Tibial nerve (tissue), 4 donors: ENCODE data around the gene CUX1. TPM values are rescaled to one million over a fixed set of nuclear protein-coding genes. Genes with fewer than 3 reads are reported as not detected.
A peak's percentile ranks its signal among the peaks of the same experiment; 100 is the strongest.

Experiments
- DNase-seq, 2 donors: peaks; one replicate each; pipeline ENCODE4 v3.0.0-alpha.2; 2019; ENCODE audit warnings: low spot score in 2 of 2
- H3K27ac ChIP-seq, 4 donors: fragments of 200-600 bp; sonication (generic) in 3 of 4; one replicate each; pipeline ENCODE4 v1.5.1; 2017 to 2019; ENCODE audit warnings: mild to moderate bottlenecking in 1 of 4
- H3K27me3 ChIP-seq, 2 donors: fragments of 200-600 bp; sonication (generic) in 1 of 2; one replicate each; pipeline versions ENCODE4 v1.5.1 to v1.6.0; 2017 to 2019
- H3K36me3 ChIP-seq, 3 donors: fragments of 200-600 bp; sonication (generic); one replicate each; pipeline ENCODE4 v1.5.1; 2018 to 2019
- H3K4me1 ChIP-seq, 4 donors: fragments of 200-600 bp; sonication (generic) in 3 of 4; one replicate each; pipeline ENCODE4 v1.5.1; 2017 to 2019
- H3K4me3 ChIP-seq, 4 donors: fragments of 200-600 bp; sonication (generic) in 3 of 4; one replicate each; pipeline ENCODE4 v1.5.1; 2017 to 2019; ENCODE audit warnings: mild to moderate bottlenecking in 1 of 4, moderate library complexity in 1 of 4
- H3K9me3 ChIP-seq, 4 donors: fragments of 200-600 bp; sonication (generic) in 3 of 4; one replicate each; pipeline ENCODE4 v1.5.1; 2017 to 2019
- CTCF ChIP-seq, 5 experiments: fragments of 200-600 bp in 3 of 5; fragments of 450-650 bp in 2 of 5; sonication (generic) in 3 of 5; IDR thresholded peaks; one replicate each; pipeline ENCODE4 v1.5.1; 2016 to 2019; ENCODE audit warnings: antibody characterized with exemption in 5 of 5, mild to moderate bottlenecking in 3 of 5, moderate library complexity in 2 of 5
- EP300 ChIP-seq, 2 donors: sonication (generic); formaldehyde crosslinking; IDR thresholded peaks; one replicate each; pipeline ENCODE4 v1.6.1; 2017; ENCODE audit warnings: antibody characterized with exemption in 2 of 2, mild to moderate bottlenecking in 1 of 2
- POLR2A ChIP-seq, 2 donors: fragments of 450-650 bp; IDR thresholded peaks; one replicate each; pipeline ENCODE4 v1.6.1; 2017; ENCODE audit warnings: antibody characterized with exemption in 2 of 2, mild to moderate bottlenecking in 2 of 2, moderate library complexity in 2 of 2
- WGBS, 2 donors: methylation state at CpG; one replicate each; pipeline ENCODE4 v1.1.5; 2018; 5-methylcytosine and 5-hydroxymethylcytosine counted together
- total RNA-seq, 4 donors: library from RNA; depleted of rRNA; stranded (reverse); fragments of >200 nt; gene quantifications; one replicate each; pipeline ENCODE4 v1.1.0, GENCODE V29; 2016

Gene CUX1
- total RNA-seq, 4 donors from 2014 or later: 74.5 to 104 (median 84.3) TPM

- Histone ChIP-seq H3K4me3 (no peak overlapping the region), H3K4me1 (peaks cover 0 to 12% (median 0%) of the 10 kb centered on the region in 4 donors), H3K9me3 (no peaks in the 10 kb centered on the region), H3K27me3 (no peaks in the 10 kb centered on the region), H3K36me3 (peaks cover 0 to 21% (median 0%) of the 10 kb centered on the region in 3 donors), H3K27ac (peak overlapping the region in 1 of 4 donors; percentile 57)
- WGBS, 2 donors: 90 to 92% methylated on average over 23 to 24 of the region's 24 CpGs
- no peak for DNase-seq
- no peak for TF ChIP-seq CTCF (IDR thresholded peaks at IDR 0.05)
- no peak for TF ChIP-seq POLR2A (IDR thresholded peaks at IDR 0.05)
- no peak for TF ChIP-seq EP300 (IDR thresholded peaks at IDR 0.05)
Observed at GRCh38 chr7:101922631-101923601, 105.5 kb downstream of the CUX1 start.

GRCh38 chr7:101923602-101923985 lies 106.2 kb downstream of the CUX1 start:
- DNase-seq: no peak
- WGBS, 2 donors: 84 to 88% methylated on average over 11 of the region's 11 CpGs
- H3K27me3 ChIP-seq: no peaks in the 10 kb centered on the region
- peaks cover 0 to 14% (median 0%) of the 10 kb centered on the region in 3 donors for H3K36me3 ChIP-seq
- peaks cover 0 to 15% (median 0%) of the 10 kb centered on the region in 4 donors for H3K4me1 ChIP-seq
- no peaks in the 10 kb centered on the region for H3K9me3 ChIP-seq
- TF ChIP-seq POLR2A (IDR thresholded peaks at IDR 0.05) (no peak), CTCF (IDR thresholded peaks at IDR 0.05) (no peak), EP300 (IDR thresholded peaks at IDR 0.05) (no peak)
- peak overlapping the region in 2 of 4 donors; percentile 28 to 57 for H3K27ac ChIP-seq
- no peak overlapping the region for H3K4me3 ChIP-seq

- TF ChIP-seq CTCF (IDR thresholded peaks at IDR 0.05) (no peak), EP300 (IDR thresholded peaks at IDR 0.05) (no peak), POLR2A (IDR thresholded peaks at IDR 0.05) (no peak)
Observed at GRCh38 chr7:101924171-101924570, 106.7 kb downstream of the CUX1 start.

GRCh38 chr7:101926265-101926664 lies 108.8 kb downstream of the CUX1 start:
- no peak overlapping the region for H3K27ac ChIP-seq
- no peak overlapping the region for H3K4me3 ChIP-seq
- peaks cover 0 to 22% (median 0%) of the 10 kb centered on the region in 4 donors for H3K4me1 ChIP-seq
- TF ChIP-seq POLR2A (IDR thresholded peaks at IDR 0.05) (no peak), EP300 (IDR thresholded peaks at IDR 0.05) (no peak), CTCF (IDR thresholded peaks at IDR 0.05) (no peak)
- H3K9me3 ChIP-seq: no peaks in the 10 kb centered on the region
- H3K36me3 ChIP-seq: no peaks in the 10 kb centered on the region
- no peaks in the 10 kb centered on the region for H3K27me3 ChIP-seq
- 75 to 92% methylated on average over 3 of the region's 3 CpGs for WGBS, 2 donors
- no peak for DNase-seq

More at GRCh38 chr7:101924171-101924570, 106.7 kb downstream of the CUX1 start:
- WGBS, 2 donors: 73 to 74% methylated on average over 9 of the region's 9 CpGs
- H3K36me3 ChIP-seq: peaks cover 0 to 8% (median 0%) of the 10 kb centered on the region in 3 donors
- H3K9me3 ChIP-seq: no peaks in the 10 kb centered on the region
- peaks cover 0 to 18% (median 0%) of the 10 kb centered on the region in 4 donors for H3K4me1 ChIP-seq
- no peak for DNase-seq
- no peak overlapping the region for H3K4me3 ChIP-seq
- no peaks in the 10 kb centered on the region for H3K27me3 ChIP-seq
- peak overlapping the region in 2 of 4 donors; percentile 28 to 57 for H3K27ac ChIP-seq

GRCh38 chr7:101927389-101927788 lies 110.0 kb downstream of the CUX1 start:
- Histone ChIP-seq H3K36me3 (no peaks in the 10 kb centered on the region), H3K27ac (peak overlapping the region in 2 of 4 donors; percentile 7 to 57), H3K4me1 (peaks cover 0 to 22% (median 0%) of the 10 kb centered on the region in 4 donors), H3K4me3 (no peak overlapping the region), H3K27me3 (no peaks in the 10 kb centered on the region), H3K9me3 (no peaks in the 10 kb centered on the region)
- TF ChIP-seq CTCF (IDR thresholded peaks at IDR 0.05): no peak
- no peak for TF ChIP-seq POLR2A (IDR thresholded peaks at IDR 0.05)
- no peak for TF ChIP-seq EP300 (IDR thresholded peaks at IDR 0.05)
- 82% methylated on average over 6 of the region's 6 CpGs for WGBS, 2 donors
- DNase-seq: no peak
